ENCODE data around the gene UGT1A1.

UGT1A1 gene

DNA sequence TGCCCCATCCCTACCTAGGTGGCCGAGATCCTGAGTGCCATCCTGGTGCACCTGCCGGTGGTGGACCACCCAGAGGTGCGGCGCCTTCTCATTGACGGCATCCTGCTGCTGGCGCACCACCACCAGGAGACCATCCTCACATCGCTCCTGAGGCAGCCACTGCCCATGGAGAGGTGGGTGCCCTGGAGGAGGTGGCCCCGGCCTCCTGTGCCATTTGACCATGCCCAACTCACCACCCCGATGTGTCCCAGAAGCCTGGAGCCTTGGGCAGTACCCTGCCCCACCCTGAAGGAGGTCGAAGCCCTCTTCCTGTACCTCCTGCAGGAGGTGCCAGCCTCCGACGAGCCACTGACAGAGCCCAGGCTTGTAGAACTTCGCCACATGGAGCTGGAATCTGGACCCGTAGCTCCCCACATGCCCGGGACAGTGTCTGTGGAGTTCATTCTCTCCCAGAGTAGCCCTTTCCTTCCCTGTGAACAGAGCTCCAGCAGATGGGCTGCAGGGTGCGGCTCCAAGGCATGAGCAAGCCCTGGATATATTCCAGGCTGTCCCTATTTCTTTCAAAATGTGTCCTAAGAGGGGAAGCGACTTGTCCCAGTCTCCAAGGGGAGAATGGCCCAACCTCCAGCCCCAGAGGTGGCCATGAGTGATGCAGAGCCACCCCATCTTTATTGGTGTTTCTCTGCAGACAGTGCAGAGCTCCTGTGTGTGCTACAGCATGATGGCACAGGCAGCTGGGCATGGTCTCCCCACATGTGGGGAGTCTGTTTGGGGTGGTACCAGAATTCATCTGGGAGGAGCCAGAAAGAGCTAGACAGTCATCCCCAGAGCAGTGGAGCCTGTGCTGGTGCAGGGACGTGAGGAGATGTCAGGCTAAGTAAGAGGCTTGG lies 60.1 kb downstream of the UGT1A1 start:
- TF ChIP-seq, protein P1, sequence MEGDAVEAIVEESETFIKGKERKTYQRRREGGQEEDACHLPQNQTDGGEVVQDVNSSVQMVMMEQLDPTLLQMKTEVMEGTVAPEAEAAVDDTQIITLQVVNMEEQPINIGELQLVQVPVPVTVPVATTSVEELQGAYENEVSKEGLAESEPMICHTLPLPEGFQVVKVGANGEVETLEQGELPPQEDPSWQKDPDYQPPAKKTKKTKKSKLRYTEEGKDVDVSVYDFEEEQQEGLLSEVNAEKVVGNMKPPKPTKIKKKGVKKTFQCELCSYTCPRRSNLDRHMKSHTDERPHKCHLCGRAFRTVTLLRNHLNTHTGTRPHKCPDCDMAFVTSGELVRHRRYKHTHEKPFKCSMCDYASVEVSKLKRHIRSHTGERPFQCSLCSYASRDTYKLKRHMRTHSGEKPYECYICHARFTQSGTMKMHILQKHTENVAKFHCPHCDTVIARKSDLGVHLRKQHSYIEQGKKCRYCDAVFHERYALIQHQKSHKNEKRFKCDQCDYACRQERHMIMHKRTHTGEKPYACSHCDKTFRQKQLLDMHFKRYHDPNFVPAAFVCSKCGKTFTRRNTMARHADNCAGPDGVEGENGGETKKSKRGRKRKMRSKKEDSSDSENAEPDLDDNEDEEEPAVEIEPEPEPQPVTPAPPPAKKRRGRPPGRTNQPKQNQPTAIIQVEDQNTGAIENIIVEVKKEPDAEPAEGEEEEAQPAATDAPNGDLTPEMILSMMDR (IDR thresholded peaks at IDR 0.05; ENCODE audit: low read depth, low read length), result no peak
- H3K4me3 ChIP-seq (ENCODE audit: low read depth, low read length), result no peak overlapping the region

DNA sequence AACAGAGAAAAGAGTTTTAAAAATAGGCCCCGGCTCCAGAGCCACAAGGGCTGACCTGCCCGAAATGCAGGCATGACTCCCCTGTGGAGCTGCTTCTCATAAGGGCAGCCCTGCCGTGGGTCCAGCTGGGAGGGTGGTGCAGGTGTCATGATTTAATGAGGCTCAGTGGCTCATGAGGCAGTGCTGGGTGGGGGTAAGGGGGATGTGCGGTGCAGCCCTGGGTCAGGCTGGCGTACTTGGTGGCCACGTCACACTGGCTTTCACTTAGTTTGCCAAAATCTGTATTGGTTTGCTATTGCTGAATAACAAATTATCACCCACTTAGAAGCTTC lies 60.7 kb downstream of the UGT1A1 start:
- no peak overlapping the region for H3K4me3 ChIP-seq (ENCODE audit: low read depth, low read length)
- TF ChIP-seq, protein P1 (IDR thresholded peaks at IDR 0.05; ENCODE audit: low read depth, low read length), result no peak

DNA sequence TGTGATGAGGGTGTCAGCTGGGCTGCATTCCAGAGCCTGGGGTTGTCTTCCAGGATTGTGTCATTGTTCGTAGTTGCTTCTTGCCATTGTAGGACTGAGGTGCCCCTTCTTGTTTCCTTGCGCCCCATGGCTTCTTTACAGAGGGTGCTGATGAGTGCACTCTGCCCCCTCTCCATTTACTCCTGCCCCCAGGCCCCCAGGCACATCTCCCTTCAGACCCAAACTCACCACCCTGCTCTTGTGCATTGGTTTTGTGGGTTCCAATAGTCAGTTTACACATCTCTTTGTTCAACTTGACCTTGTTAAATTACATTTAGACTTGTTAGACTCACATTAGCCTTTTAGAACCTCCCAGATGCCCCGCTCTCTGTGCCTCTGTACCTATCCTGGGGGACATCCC lies 61.1 kb downstream of the UGT1A1 start:
- TF ChIP-seq, protein P1 (IDR thresholded peaks at IDR 0.05; ENCODE audit: low read depth, low read length), result no peak
- no peak overlapping the region for H3K4me3 ChIP-seq (ENCODE audit: low read depth, low read length)

DNA sequence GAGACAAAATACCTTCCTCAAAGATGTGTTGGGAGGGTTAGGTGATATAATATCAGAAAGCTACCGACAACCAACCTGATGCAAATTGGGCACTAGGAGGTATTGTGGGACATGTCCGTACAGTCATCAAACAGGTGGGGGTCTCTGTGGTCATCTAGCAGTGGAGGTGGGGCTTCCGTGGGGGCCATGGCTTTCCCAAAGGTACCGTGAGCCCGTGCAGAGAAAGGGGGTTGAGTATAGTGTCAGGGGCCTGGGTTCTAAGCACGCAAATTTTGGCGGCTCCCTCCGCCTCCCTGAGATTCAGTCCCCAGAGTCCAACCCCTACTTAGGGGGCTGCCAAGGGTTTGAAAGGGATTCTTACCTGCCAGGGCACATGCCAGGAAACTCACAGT lies 61.6 kb downstream of the UGT1A1 start:
- H3K4me3 ChIP-seq (ENCODE audit: low read depth, low read length), result no peak overlapping the region
- TF ChIP-seq, protein P1 (IDR thresholded peaks at IDR 0.05; ENCODE audit: low read depth, low read length), result no peak

DNA sequence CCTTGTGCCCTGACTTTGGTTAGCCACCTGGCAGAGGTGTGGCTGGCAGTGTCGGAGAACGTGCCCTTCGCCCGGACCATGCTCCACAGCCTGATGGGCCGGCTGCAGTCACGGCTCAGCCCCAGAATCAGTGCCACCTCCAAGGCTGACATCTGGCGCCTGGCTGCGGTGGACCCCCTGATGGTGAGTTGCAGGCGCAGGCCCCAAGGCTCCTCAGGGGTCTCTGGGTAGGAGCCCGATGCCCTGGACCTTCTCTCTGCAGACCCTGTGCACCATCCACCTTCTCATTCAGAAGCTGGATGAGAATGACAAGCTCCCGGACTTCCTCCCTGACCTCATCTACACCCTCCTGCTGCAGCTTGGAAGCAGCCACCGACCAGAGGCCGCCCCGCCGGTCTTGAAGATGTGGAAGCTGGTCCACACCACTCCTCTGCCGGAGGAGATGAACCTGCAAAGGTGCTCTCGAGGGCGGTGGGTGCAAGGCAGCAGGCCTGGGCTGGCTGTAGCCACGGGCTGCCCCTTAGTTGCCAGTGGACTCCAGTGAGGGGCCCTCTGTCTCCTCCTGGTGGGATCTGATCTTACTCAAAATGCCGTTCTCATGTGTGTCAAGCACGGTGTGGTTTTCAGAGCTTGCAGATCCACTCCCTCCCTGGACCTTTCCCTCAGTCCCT lies 62.2 kb downstream of the UGT1A1 start:
- no peak overlapping the region for H3K4me3 ChIP-seq (ENCODE audit: low read depth, low read length)
- TF ChIP-seq, protein P1 (IDR thresholded peaks at IDR 0.05; ENCODE audit: low read depth, low read length), result no peak
